HEK293 (cell line): Measurements from ENCODE around the gene INO80B.

ENCODE experiments used
- CTCF ChIP-seq: fragments of 450-650 bp; formaldehyde crosslinking; IDR thresholded peaks from 2 replicates; pipeline ENCODE4 v1.5.1; 2016; ENCODE audit warnings: missing biosample characterization, missing genetic modification characterization
- KLF10 ChIP-seq: fragments of 450-650 bp; IDR thresholded peaks from 2 replicates; pipeline ENCODE4 v1.5.1; 2018; ENCODE audit warnings: missing biosample characterization, mild to moderate bottlenecking, missing genetic modification characterization
- PBX3 ChIP-seq: sonication (generic); formaldehyde crosslinking; IDR thresholded peaks from 2 replicates; pipeline ENCODE4 v1.8.1; 2022; ENCODE audit warnings: mild to moderate bottlenecking, moderate library complexity, missing genetic modification reagents
- TSHZ1 ChIP-seq: fragments of 450-650 bp; formaldehyde crosslinking; IDR thresholded peaks from 2 replicates; pipeline ENCODE4 v1.5.1; 2016; ENCODE audit warnings: missing biosample characterization, missing genetic modification characterization, borderline replicate concordance
- ZSCAN23 ChIP-seq: fragments of 450-650 bp; formaldehyde crosslinking; IDR thresholded peaks from 2 replicates; pipeline ENCODE4 v1.5.1; 2016; ENCODE audit warnings: missing biosample characterization, missing genetic modification characterization

GRCh38 chr2:74493546-74493945 lies 38.7 kb downstream of the INO80B start:
- TF ChIP-seq CTCF, result no peak
- TF ChIP-seq TSHZ1 (tag by site-specific recombination), result no peak
- TF ChIP-seq KLF10 (tag by site-specific recombination), result no peak
- TF ChIP-seq ZSCAN23, result no peak
- no peak for TF ChIP-seq PBX3
